Mesendoderm (in vitro differentiated cells): ENCODE measurements around the gene BBIP1.

Experiments used
- DNase-seq: peaks from one replicate; pipeline ENCODE4 v3.0.0; 2013
- H2AK5ac ChIP-seq: 2 replicates; pipeline ENCODE4 v1.6.1; 2013; ENCODE audit warnings: low read length, inconsistent platforms
- H2BK120ac ChIP-seq: 2 replicates; pipeline ENCODE4 v1.6.1; 2013; ENCODE audit warnings: low read depth, mild to moderate bottlenecking, low read length, moderate library complexity, mixed read lengths
- H2BK15ac ChIP-seq: replicated peaks from 2 replicates; pipeline ENCODE4 v1.6.1; 2013; ENCODE audit warnings: low read depth, mild to moderate bottlenecking, moderate library complexity
- H2BK5ac ChIP-seq: 2 replicates; pipeline ENCODE4 v1.6.1; 2013; ENCODE audit warnings: low read length, inconsistent platforms
- H3K18ac ChIP-seq: 2 replicates; pipeline ENCODE4 v1.6.1; 2013; ENCODE audit warnings: mild to moderate bottlenecking, low read length, mixed read lengths
- H3K23ac ChIP-seq: one replicate; pipeline ENCODE4 v1.6.1; 2013; ENCODE audit warnings: low read length
- H3K27ac ChIP-seq: 2 replicates; pipeline ENCODE4 v1.5.1; 2013; ENCODE audit warnings: low read depth, mild to moderate bottlenecking, inconsistent platforms, low read length, moderate library complexity
- H3K27me3 ChIP-seq: 2 replicates; pipeline ENCODE4 v1.6.1; 2013; ENCODE audit warnings: low read length, control low read depth, mild to moderate bottlenecking, inconsistent platforms; ENCODE audit not compliant: insufficient read depth, poor library complexity
- H3K36me3 ChIP-seq: 2 replicates; pipeline ENCODE4 v1.6.1; 2013; ENCODE audit warnings: low read length, inconsistent platforms; ENCODE audit not compliant: control insufficient read depth, insufficient read depth
- H3K4ac ChIP-seq: one replicate; pipeline ENCODE4 v1.6.1; 2013; ENCODE audit warnings: low read depth, mild to moderate bottlenecking, low read length, moderate library complexity
- H3K4me1 ChIP-seq: 2 replicates; pipeline ENCODE4 v1.6.1; 2013; ENCODE audit warnings: low read depth, low read length, inconsistent platforms; ENCODE audit not compliant: control insufficient read depth
- H3K4me2 ChIP-seq: 2 replicates; pipeline ENCODE4 v1.6.1; 2013; ENCODE audit warnings: low read length
- H3K4me3 ChIP-seq: 2 replicates; pipeline ENCODE4 v1.5.1; 2013; ENCODE audit warnings: mild to moderate bottlenecking, low read length
- H3K56ac ChIP-seq: one replicate; pipeline ENCODE4 v1.6.1; 2013; ENCODE audit warnings: low read length
- H3K79me1 ChIP-seq: 2 replicates; pipeline ENCODE4 v1.6.1; 2013; ENCODE audit warnings: low read length, inconsistent platforms
- H3K79me2 ChIP-seq: 2 replicates; pipeline ENCODE4 v1.6.1; 2013; ENCODE audit warnings: mild to moderate bottlenecking, low read length; ENCODE audit not compliant: control insufficient read depth, insufficient read depth
- H3K9ac ChIP-seq: 2 replicates; pipeline ENCODE4 v1.6.1; 2013; ENCODE audit warnings: low read length, inconsistent platforms
- H4K5ac ChIP-seq: one replicate; pipeline ENCODE4 v1.6.1; 2013; ENCODE audit warnings: low read length
- H4K8ac ChIP-seq: one replicate; pipeline ENCODE4 v1.6.1; 2013; ENCODE audit warnings: low read depth, mild to moderate bottlenecking, control low read depth, low read length, moderate library complexity
- WGBS: extraction: QIAGEN DNeasy Blood & Tissue Kit; methylation state at CpG from one replicate; pipeline ENCODE4 v1.1.7; 2013; ENCODE audit warnings: low lambda C conversion rate, missing lambda C conversion rate; ENCODE audit not compliant: insufficient coverage; ENCODE audit errors: extremely low coverage; 5-methylcytosine and 5-hydroxymethylcytosine counted together

Gene BBIP1

GRCh38 chr10:110865186-110865808 lies 53.7 kb downstream of the BBIP1 start:
- DNase-seq: no peak
- no peak overlapping the region for H3K23ac ChIP-seq

DNA sequence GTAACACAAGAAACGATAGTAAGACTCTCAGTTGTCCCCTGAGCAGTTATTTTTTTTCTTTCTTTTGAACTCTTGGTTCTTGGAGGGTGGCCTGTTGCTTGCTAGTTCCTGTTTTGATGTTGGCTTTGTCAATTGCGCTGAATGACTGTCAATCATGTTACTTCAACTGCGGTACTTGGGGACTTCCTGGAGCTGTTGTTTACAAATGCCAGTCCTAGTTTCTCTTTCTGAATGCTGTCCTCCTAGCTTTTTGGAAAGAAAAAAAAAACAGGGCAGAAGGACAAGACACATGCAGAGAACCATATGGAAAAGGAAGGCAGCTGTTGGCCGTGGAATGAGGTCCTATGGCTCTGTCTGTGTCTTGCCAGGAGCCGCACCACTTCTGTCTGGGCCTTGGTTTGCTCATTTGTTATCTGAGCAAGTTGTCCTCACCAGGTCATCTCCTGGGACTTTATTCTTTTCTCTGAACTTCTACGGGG lies 54.3 kb downstream of the BBIP1 start:
- Histone ChIP-seq H4K8ac (no peak overlapping the region), H3K56ac (no peak overlapping the region), H2BK120ac (no peak overlapping the region), H3K4me3 (no peak overlapping the region), H3K4ac (no peak overlapping the region), H3K79me1 (no peaks in the 10 kb centered on the region), H3K4me2 (no peak overlapping the region), H2BK5ac (no peak overlapping the region), H3K27ac (no peak overlapping the region), H3K9ac (no peak overlapping the region), H2AK5ac (no peak overlapping the region), H3K23ac (no peak overlapping the region), H3K4me1 (peaks cover under 1% of the 10 kb centered on the region), H3K79me2 (no peaks in the 10 kb centered on the region), H3K27me3 (no peaks in the 10 kb centered on the region), H2BK15ac (no peak overlapping the region), H3K36me3 (no peaks in the 10 kb centered on the region), H4K5ac (no peak overlapping the region), H3K18ac (no peak overlapping the region)
- DNase-seq: no peak
- no CpG with 5 or more reads among the region's 6 CpGs for WGBS

More at GRCh38 chr10:110865186-110865808, 53.7 kb downstream of the BBIP1 start:
- Histone ChIP-seq H3K79me2 (no peaks in the 10 kb centered on the region), H3K18ac (no peak overlapping the region), H2AK5ac (no peak overlapping the region), H3K79me1 (no peaks in the 10 kb centered on the region), H3K9ac (no peak overlapping the region), H3K36me3 (no peaks in the 10 kb centered on the region), H3K56ac (no peak overlapping the region), H3K4me3 (no peak overlapping the region), H2BK15ac (no peak overlapping the region), H4K5ac (no peak overlapping the region), H3K4ac (no peak overlapping the region), H2BK5ac (no peak overlapping the region), H3K4me1 (no peaks in the 10 kb centered on the region), H3K4me2 (no peak overlapping the region), H2BK120ac (no peak overlapping the region), H3K27me3 (no peaks in the 10 kb centered on the region), H3K27ac (no peak overlapping the region), H4K8ac (no peak overlapping the region)
- WGBS: no CpG with 5 or more reads among the region's 6 CpGs

- H2BK5ac ChIP-seq: no peak overlapping the region
- H3K23ac ChIP-seq: no peak overlapping the region
- no peaks in the 10 kb centered on the region for H3K36me3 ChIP-seq
- no peak overlapping the region for H2BK120ac ChIP-seq
- no peak for DNase-seq
- no peak overlapping the region for H3K4me3 ChIP-seq
- no peaks in the 10 kb centered on the region for H3K79me2 ChIP-seq
- H3K79me1 ChIP-seq: no peaks in the 10 kb centered on the region
- H2AK5ac ChIP-seq: no peak overlapping the region
- H3K18ac ChIP-seq: no peak overlapping the region
- peaks cover 2% of the 10 kb centered on the region for H3K4me1 ChIP-seq
- no peak overlapping the region for H3K4me2 ChIP-seq
- no peaks in the 10 kb centered on the region for H3K27me3 ChIP-seq
- no peak overlapping the region for H3K9ac ChIP-seq
- H3K27ac ChIP-seq: no peak overlapping the region
- WGBS: no CpG with 5 or more reads among the region's 2 CpGs
- no peak overlapping the region for H3K56ac ChIP-seq
- H4K8ac ChIP-seq: no peak overlapping the region
- no peak overlapping the region for H4K5ac ChIP-seq
- H2BK15ac ChIP-seq: no peak overlapping the region
- no peak overlapping the region for H3K4ac ChIP-seq
Measured at GRCh38 chr10:110863956-110864355, 55.0 kb downstream of the BBIP1 start.

GRCh38 chr10:110863361-110863760 lies 55.6 kb downstream of the BBIP1 start:
- Histone ChIP-seq H4K8ac (no peak overlapping the region), H2BK5ac (no peak overlapping the region), H3K56ac (no peak overlapping the region), H2BK15ac (no peak overlapping the region), H3K9ac (no peak overlapping the region), H3K4ac (no peak overlapping the region), H4K5ac (no peak overlapping the region), H3K36me3 (no peaks in the 10 kb centered on the region), H2AK5ac (no peak overlapping the region), H3K79me1 (no peaks in the 10 kb centered on the region), H3K79me2 (no peaks in the 10 kb centered on the region), H3K4me1 (peaks cover 2% of the 10 kb centered on the region), H3K27ac (no peak overlapping the region), H3K4me2 (no peak overlapping the region), H3K27me3 (no peaks in the 10 kb centered on the region), H2BK120ac (no peak overlapping the region), H3K18ac (no peak overlapping the region), H3K23ac (no peak overlapping the region), H3K4me3 (no peak overlapping the region)
- DNase-seq: no peak

DNA sequence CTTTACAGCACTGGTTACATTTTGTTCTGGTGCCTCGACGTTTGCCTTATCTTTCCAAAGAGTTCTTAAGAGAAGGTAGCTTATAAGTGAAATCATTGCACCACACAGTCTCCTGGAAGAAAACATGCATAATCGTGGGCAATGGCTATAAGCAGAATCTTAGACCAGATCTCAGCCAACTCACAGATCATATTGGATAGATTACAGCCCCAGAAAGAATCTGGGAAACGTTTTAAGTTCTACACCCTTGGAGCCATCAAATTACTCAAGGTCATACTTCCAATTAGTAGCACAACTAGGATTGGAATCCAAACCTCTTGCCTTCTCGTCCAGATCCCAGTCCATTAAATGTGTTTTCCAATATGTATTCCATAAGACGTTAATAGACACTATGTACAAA lies 56.0 kb downstream of the BBIP1 start:
- Histone ChIP-seq H3K4me3 (no peak overlapping the region), H3K4me2 (no peak overlapping the region), H3K23ac (peak overlapping the region; percentile 10), H3K79me2 (no peaks in the 10 kb centered on the region), H3K9ac (no peak overlapping the region), H3K27ac (no peak overlapping the region), H3K36me3 (no peaks in the 10 kb centered on the region), H4K8ac (no peak overlapping the region), H3K56ac (no peak overlapping the region), H3K79me1 (no peaks in the 10 kb centered on the region), H3K27me3 (no peaks in the 10 kb centered on the region), H3K4ac (no peak overlapping the region), H3K4me1 (peaks cover 2% of the 10 kb centered on the region), H4K5ac (no peak overlapping the region), H2BK5ac (no peak overlapping the region), H3K18ac (no peak overlapping the region), H2BK15ac (no peak overlapping the region), H2AK5ac (no peak overlapping the region), H2BK120ac (no peak overlapping the region)
- WGBS: no CpG with 5 or more reads among the region's 6 CpGs
- DNase-seq: no peak
